ENCODE data around the gene HSPA12B.

DNA sequence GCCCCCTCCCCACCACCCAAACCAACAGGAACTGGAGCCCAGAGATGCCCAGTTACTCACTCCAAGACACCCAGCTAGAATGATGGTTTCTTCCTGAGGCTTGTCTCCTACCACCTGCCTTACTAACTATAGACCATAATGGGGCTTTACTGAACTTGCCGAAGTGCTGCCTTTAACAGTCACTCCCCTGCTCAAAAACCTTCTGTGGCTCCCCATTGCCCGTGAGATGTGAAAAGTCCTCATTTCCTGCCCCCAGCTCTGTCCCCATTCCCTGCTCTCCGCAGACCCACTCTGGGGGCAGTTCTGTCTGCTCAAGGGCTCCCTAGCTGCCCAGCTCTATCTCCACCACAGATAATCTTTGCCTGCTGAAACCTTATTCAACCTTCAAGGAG, 25.0 kb upstream of the HSPA12B start:
- TF ChIP-seq, protein P1, sequence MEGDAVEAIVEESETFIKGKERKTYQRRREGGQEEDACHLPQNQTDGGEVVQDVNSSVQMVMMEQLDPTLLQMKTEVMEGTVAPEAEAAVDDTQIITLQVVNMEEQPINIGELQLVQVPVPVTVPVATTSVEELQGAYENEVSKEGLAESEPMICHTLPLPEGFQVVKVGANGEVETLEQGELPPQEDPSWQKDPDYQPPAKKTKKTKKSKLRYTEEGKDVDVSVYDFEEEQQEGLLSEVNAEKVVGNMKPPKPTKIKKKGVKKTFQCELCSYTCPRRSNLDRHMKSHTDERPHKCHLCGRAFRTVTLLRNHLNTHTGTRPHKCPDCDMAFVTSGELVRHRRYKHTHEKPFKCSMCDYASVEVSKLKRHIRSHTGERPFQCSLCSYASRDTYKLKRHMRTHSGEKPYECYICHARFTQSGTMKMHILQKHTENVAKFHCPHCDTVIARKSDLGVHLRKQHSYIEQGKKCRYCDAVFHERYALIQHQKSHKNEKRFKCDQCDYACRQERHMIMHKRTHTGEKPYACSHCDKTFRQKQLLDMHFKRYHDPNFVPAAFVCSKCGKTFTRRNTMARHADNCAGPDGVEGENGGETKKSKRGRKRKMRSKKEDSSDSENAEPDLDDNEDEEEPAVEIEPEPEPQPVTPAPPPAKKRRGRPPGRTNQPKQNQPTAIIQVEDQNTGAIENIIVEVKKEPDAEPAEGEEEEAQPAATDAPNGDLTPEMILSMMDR (IDR thresholded peaks at IDR 0.05): no peak
- TF ChIP-seq JUN (CRISPR knock-in tag; IDR thresholded peaks at IDR 0.05): no peak
- TF ChIP-seq, protein P2, sequence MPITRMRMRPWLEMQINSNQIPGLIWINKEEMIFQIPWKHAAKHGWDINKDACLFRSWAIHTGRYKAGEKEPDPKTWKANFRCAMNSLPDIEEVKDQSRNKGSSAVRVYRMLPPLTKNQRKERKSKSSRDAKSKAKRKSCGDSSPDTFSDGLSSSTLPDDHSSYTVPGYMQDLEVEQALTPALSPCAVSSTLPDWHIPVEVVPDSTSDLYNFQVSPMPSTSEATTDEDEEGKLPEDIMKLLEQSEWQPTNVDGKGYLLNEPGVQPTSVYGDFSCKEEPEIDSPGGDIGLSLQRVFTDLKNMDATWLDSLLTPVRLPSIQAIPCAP (CRISPR knock-in tag; IDR thresholded peaks at IDR 0.05): no peak
